OCI-LY3 (cell line): ENCODE data around the gene ITPR1.

Experiments
- H2AFZ ChIP-seq: fragments of 200-600, 300-600 bp; shearing (Covaris generic); 2 replicates; pipeline ENCODE4 v1.6.0; 2014; ENCODE audit warnings: antibody characterized with exemption, low read depth, low read length
- H3K27ac ChIP-seq: fragments of 200-600, 300-600 bp; sonication (generic); 2 replicates; pipeline ENCODE4 v1.5.1; 2014; ENCODE audit warnings: mild to moderate bottlenecking, low read length, moderate library complexity, mixed read lengths
- H3K27me3 ChIP-seq: fragments of 200-600, 300-600 bp; sonication (generic); 2 replicates; pipeline ENCODE4 v1.6.1; 2014; ENCODE audit warnings: low read depth, low read length, mixed read lengths
- H3K36me3 ChIP-seq: fragments of 200-600, 300-600 bp; sonication (generic); replicated peaks from 2 replicates; pipeline ENCODE3; 2014; ENCODE audit warnings: low read depth, low read length, mixed read lengths
- H3K4me1 ChIP-seq: fragments of 300-600, 200-600 bp; sonication (generic); 2 replicates; pipeline ENCODE4 v1.6.1; 2014; ENCODE audit warnings: low read length, mixed read lengths
- H3K4me2 ChIP-seq: fragments of 200-600, 300-600 bp; sonication (generic); 2 replicates; pipeline ENCODE4 v1.6.1; 2014; ENCODE audit warnings: low read length, mixed read lengths
- H3K4me3 ChIP-seq: fragments of 300-600, 200-600 bp; sonication (generic); 2 replicates; pipeline ENCODE4 v1.5.1; 2014; ENCODE audit warnings: antibody characterized with exemption, mild to moderate bottlenecking, low read length, moderate library complexity
- H3K79me2 ChIP-seq: fragments of 300-600, 200-600 bp; shearing (Covaris generic); 2 replicates; pipeline ENCODE4 v1.6.1; 2014; ENCODE audit warnings: mild to moderate bottlenecking, low read length, mixed read lengths
- H3K9ac ChIP-seq: fragments of 300-600, 200-600 bp; shearing (Covaris generic); 2 replicates; pipeline ENCODE4 v1.6.0; 2014; ENCODE audit warnings: mild to moderate bottlenecking, low read length, moderate library complexity
- H3K9me3 ChIP-seq: fragments of 200-600, 300-600 bp; shearing (Covaris generic); 2 replicates; pipeline ENCODE4 v1.6.1; 2014; ENCODE audit warnings: low read length, mixed read lengths; ENCODE audit not compliant: insufficient read depth
- H4K20me1 ChIP-seq: fragments of 200-600, 300-600 bp; sonication (generic); 2 replicates; pipeline ENCODE4 v1.6.1; 2016; ENCODE audit warnings: low read length, mixed read lengths; ENCODE audit not compliant: insufficient read depth
- EZH2phosphoT487 ChIP-seq: fragments of 200-600 bp; shearing (Covaris generic); IDR thresholded peaks from 2 replicates; pipeline ENCODE4 v1.6.1; 2018; ENCODE audit warnings: antibody characterized with exemption, mixed run types, low read depth
- TF ChIP-seq, protein P1 (sequence below): fragments of 200-600, 300-600 bp; sonication (generic); IDR thresholded peaks from 2 replicates; pipeline ENCODE4 v1.5.1; 2014; ENCODE audit warnings: antibody characterized with exemption, low read length, low read depth

The ITPR1 gene

DNA sequence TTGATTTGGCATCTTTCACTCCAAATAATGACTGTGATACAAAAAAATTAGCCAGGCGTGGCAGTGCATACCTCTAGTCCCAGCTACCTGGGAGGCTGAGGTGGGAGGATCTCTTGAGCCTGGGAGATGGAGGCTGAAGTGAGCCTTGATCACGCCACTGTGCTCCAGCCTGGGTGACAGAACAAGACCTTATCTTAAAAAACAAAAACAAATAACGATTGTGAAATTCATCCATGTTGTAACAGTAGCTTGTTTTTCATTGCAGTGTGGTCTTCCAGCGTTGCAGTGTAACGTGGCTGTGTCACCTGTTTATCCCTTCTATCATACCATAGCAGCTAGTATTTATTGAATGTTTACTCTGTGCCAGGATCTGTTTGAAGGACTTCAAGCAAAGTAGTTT lies 120.9 kb downstream of the ITPR1 start:
- Histone ChIP-seq H4K20me1 (0 out of 2 replicates have a peak, but pooled peaks cover 5% of the 10 kb centered on the region), H2AFZ (no peak overlapping the region), H3K4me1 (no peaks in the 10 kb centered on the region), H3K79me2 (no peaks in the 10 kb centered on the region), H3K9ac (no peak overlapping the region), H3K4me2 (no peak overlapping the region), H3K36me3 (no peaks in the 10 kb centered on the region), H3K27ac (no peak overlapping the region), H3K4me3 (no peak overlapping the region), H3K27me3 (0 out of 2 replicates have a peak, but pooled peaks cover 5% of the 10 kb centered on the region), H3K9me3 (no peaks in the 10 kb centered on the region)
- TF ChIP-seq, protein P1, sequence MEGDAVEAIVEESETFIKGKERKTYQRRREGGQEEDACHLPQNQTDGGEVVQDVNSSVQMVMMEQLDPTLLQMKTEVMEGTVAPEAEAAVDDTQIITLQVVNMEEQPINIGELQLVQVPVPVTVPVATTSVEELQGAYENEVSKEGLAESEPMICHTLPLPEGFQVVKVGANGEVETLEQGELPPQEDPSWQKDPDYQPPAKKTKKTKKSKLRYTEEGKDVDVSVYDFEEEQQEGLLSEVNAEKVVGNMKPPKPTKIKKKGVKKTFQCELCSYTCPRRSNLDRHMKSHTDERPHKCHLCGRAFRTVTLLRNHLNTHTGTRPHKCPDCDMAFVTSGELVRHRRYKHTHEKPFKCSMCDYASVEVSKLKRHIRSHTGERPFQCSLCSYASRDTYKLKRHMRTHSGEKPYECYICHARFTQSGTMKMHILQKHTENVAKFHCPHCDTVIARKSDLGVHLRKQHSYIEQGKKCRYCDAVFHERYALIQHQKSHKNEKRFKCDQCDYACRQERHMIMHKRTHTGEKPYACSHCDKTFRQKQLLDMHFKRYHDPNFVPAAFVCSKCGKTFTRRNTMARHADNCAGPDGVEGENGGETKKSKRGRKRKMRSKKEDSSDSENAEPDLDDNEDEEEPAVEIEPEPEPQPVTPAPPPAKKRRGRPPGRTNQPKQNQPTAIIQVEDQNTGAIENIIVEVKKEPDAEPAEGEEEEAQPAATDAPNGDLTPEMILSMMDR, result no peak
- no peak for TF ChIP-seq EZH2phosphoT487

DNA sequence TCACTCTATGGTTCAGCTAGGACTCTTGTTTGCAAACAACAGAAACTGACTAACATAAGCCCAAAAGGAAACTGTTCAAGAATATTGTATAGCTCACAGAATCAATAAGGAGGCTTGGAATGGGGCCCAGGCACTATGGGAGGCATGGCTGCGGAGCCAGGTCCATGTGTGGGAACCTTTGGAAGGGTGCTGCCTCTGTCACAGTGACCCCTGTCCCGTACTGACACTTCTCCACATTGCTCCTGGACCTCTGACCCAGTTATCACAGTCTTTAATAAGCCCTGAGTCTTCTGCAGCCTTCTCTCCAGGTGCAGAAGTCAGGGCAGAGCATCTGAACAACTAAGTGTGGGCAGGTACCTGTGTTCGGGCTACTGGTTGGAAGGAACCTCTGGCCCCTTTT lies 121.8 kb downstream of the ITPR1 start:
- H4K20me1 ChIP-seq, result 0 out of 2 replicates have a peak, but pooled peaks cover 5% of the 10 kb centered on the region
- H3K79me2 ChIP-seq, result no peaks in the 10 kb centered on the region
- no peak overlapping the region for H3K4me3 ChIP-seq
- no peaks in the 10 kb centered on the region for H3K36me3 ChIP-seq
- no peak overlapping the region for H3K4me2 ChIP-seq
- no peak overlapping the region for H3K27ac ChIP-seq
- H3K27me3 ChIP-seq, result 0 out of 2 replicates have a peak, but pooled peaks cover 5% of the 10 kb centered on the region
- no peak overlapping the region for H2AFZ ChIP-seq
- no peaks in the 10 kb centered on the region for H3K9me3 ChIP-seq
- H3K9ac ChIP-seq, result no peak overlapping the region
- TF ChIP-seq EZH2phosphoT487, result no peak
- TF ChIP-seq, protein P1, result no peak
- H3K4me1 ChIP-seq, result no peaks in the 10 kb centered on the region

DNA sequence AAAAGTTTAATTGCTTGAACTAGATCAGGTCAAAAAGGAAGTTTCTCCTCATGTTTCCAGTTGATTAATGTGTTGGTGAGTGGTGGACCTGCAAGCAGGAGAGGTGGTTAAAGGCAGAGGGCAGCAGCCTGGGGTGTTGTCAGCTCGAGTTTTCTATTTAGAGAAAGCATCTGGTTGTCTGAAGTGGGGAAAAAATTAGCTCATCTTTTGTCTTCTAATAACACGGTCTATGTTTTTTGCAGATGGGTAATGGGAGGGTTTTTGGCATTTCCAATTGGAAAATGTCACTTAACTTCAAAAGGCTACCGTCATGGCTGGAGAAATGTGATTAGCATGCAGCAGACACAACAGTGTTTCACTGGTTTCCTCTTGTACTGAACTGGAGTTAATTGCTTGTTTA lies 122.6 kb downstream of the ITPR1 start:
- H3K27me3 ChIP-seq, result 0 out of 2 replicates have a peak, but pooled peaks cover 8% of the 10 kb centered on the region
- no peaks in the 10 kb centered on the region for H3K36me3 ChIP-seq
- H3K4me1 ChIP-seq, result no peaks in the 10 kb centered on the region
- H3K9me3 ChIP-seq, result no peaks in the 10 kb centered on the region
- H3K4me2 ChIP-seq, result no peak overlapping the region
- H3K4me3 ChIP-seq, result no peak overlapping the region
- no peaks in the 10 kb centered on the region for H3K79me2 ChIP-seq
- no peak for TF ChIP-seq EZH2phosphoT487
- TF ChIP-seq, protein P1, result no peak
- H2AFZ ChIP-seq, result no peak overlapping the region
- no peak overlapping the region for H3K9ac ChIP-seq
- 0 out of 2 replicates have a peak, but pooled peaks cover 5% of the 10 kb centered on the region for H4K20me1 ChIP-seq
- H3K27ac ChIP-seq, result no peak overlapping the region

DNA sequence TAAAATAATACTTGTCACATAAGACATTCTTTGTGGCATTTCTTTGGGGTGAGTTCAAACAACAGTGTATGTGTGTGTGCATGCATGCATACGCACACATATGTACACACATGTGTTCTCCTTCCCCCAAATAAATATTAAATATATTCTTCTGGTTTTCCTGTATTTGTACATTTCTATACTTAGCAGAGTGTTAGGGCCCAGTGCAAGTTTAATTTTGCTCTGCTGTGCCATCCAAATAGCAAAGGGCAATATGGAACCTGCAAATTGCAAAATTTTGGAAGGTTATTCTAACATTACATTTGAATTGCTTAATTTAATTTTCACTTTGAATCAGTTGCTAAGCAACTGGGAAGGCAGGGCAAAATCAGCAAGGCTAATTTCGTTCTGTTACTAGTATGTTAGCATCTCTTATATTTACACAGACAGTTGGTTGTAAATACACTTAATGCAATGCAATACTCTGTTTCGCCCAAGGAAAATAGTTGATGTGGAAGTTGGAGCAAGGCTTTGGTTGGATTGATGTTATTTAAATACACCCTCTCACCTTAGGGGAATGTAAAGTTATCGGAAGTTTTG lies 130.4 kb downstream of the ITPR1 start:
- TF ChIP-seq, protein P1, result no peak
- no peak for TF ChIP-seq EZH2phosphoT487
- no peaks in the 10 kb centered on the region for H3K79me2 ChIP-seq
- H2AFZ ChIP-seq, result no peak overlapping the region
- no peaks in the 10 kb centered on the region for H3K36me3 ChIP-seq
- H3K9me3 ChIP-seq, result no peaks in the 10 kb centered on the region
- no peak overlapping the region for H3K4me3 ChIP-seq
- no peak overlapping the region for H3K27ac ChIP-seq
- no peak overlapping the region for H3K9ac ChIP-seq
- peaks cover 9% of the 10 kb centered on the region; the same call in 1 of the 2 replicates for H3K27me3 ChIP-seq
- H3K4me1 ChIP-seq, result no peaks in the 10 kb centered on the region
- 0 out of 2 replicates have a peak, but pooled peaks cover 4% of the 10 kb centered on the region for H4K20me1 ChIP-seq
- no peak overlapping the region for H3K4me2 ChIP-seq
